GM12878 (cell line): ENCODE results near the gene PYM1. TPM values are rescaled to one million over a fixed set of nuclear protein-coding genes. Genes with fewer than 3 reads are reported as not detected.

ENCODE experiments used
- BACH1 ChIP-seq: fragments of 450-650 bp; IDR thresholded peaks from 2 replicates; pipeline ENCODE4 v1.6.1; 2017; ENCODE audit warnings: mild to moderate bottlenecking, borderline replicate concordance
- BHLHE40 ChIP-seq, 2 experiments: fragments of 450-650 bp in 1 of 2; IDR thresholded peaks; 2 replicates each; pipeline ENCODE4 v1.6.1; 2011 to 2017; ENCODE audit warnings: low read depth in 2 of 2, borderline replicate concordance in 1 of 2, improper control_type of control experiment in 1 of 2, low read length in 1 of 2, mild to moderate bottlenecking in 1 of 2
- BMI1 ChIP-seq: fragments of 450-650 bp; IDR thresholded peaks from 2 replicates; pipeline ENCODE4 v1.6.1; 2016; ENCODE audit warnings: mild to moderate bottlenecking, moderate library complexity, borderline replicate concordance
- EZH2 ChIP-seq: IDR thresholded peaks from 2 replicates; pipeline ENCODE4 v1.6.1; 2012; ENCODE audit warnings: low read depth, mild to moderate bottlenecking, control low read depth, inconsistent platforms, low read length, borderline replicate concordance; ENCODE audit not compliant: control insufficient read depth
- GABPA ChIP-seq: IDR thresholded peaks from 2 replicates; pipeline ENCODE4 v1.6.1; 2014; ENCODE audit warnings: antibody characterized with exemption, low read depth, mild to moderate bottlenecking, inconsistent platforms
- MEF2A ChIP-seq: IDR thresholded peaks from 2 replicates; pipeline ENCODE4 v1.6.1; 2011; ENCODE audit warnings: low read depth, mild to moderate bottlenecking, low read length, moderate library complexity; ENCODE audit not compliant: insufficient read depth
- PAX5 ChIP-seq: IDR thresholded peaks from 2 replicates; pipeline ENCODE4 v1.6.1; 2011; ENCODE audit warnings: low read depth, low read length, borderline replicate concordance
- POLR2AphosphoS5 ChIP-seq: IDR thresholded peaks from 2 replicates; pipeline ENCODE4 v1.6.1; 2011; ENCODE audit warnings: mild to moderate bottlenecking, low read length, inconsistent platforms
- POU2F2 ChIP-seq: IDR thresholded peaks from 3 replicates; pipeline ENCODE4 v1.6.1; 2011; ENCODE audit warnings: low read depth, mild to moderate bottlenecking, low read length, borderline replicate concordance
- RAD21 ChIP-seq: IDR thresholded peaks from 2 replicates; pipeline ENCODE4 v1.6.1; 2011; ENCODE audit warnings: mild to moderate bottlenecking, low read depth, low read length, moderate library complexity; ENCODE audit not compliant: insufficient read depth
- SP1 ChIP-seq: IDR thresholded peaks from one replicate; pipeline ENCODE4 v1.6.1; 2011; ENCODE audit warnings: low read depth, low read length
- SRF ChIP-seq, 2 experiments: IDR thresholded peaks; 2 replicates each; pipeline ENCODE4 v1.6.1; 2011; ENCODE audit warnings: low read depth in 2 of 2, low read length in 2 of 2, mild to moderate bottlenecking in 1 of 2, moderate library complexity in 1 of 2
- TCF3 ChIP-seq: IDR thresholded peaks from 2 replicates; pipeline ENCODE4 v1.6.1; 2012; ENCODE audit warnings: low read depth, mild to moderate bottlenecking, low read length, borderline replicate concordance; ENCODE audit not compliant: insufficient read depth
- ZBED1 ChIP-seq: IDR thresholded peaks from 2 replicates; pipeline ENCODE4 v1.6.1; 2016; ENCODE audit warnings: borderline replicate concordance
- polyA plus RNA-seq, 11 experiments: library from polyadenylated mRNA; depleted of rRNA in 4 of 11; unstranded in 6 of 11; stranded (reverse) in 5 of 11; fragments of >200 nt; fragmentation: Nextera tagmentation in 4 of 11; fragmentation: Illumina TruSeq in 1 of 11; extraction: Ambion mirVana in 4 of 11; extraction: Trizol in 1 of 11; gene quantifications; 1 replicate in 1 of 11; 2 replicates in 10 of 11; pipeline versions ENCODE4 v1.2.1 to v1.2.3, GENCODE V29; 2011 to 2016; ENCODE audit warnings: inconsistent platforms in 2 of 11, missing spikeins in 2 of 11, low read depth in 1 of 11
- total RNA-seq, 4 experiments: library from RNA; depleted of rRNA in 3 of 4; stranded (reverse); fragments of >200 nt in 3 of 4; fragmentation: Illumina TruSeq in 1 of 4; extraction: Trizol in 1 of 4; gene quantifications; 2 replicates each; pipeline versions ENCODE4 v1.2.1 to v1.2.3, GENCODE V29; 2013 to 2021
- TF ChIP-seq, protein P1 (sequence below): fragments of 450-650 bp; IDR thresholded peaks from 2 replicates; pipeline ENCODE4 v1.6.1; 2017; ENCODE audit warnings: borderline replicate concordance
- TF ChIP-seq, protein P2 (sequence below): fragments of 450-650 bp; IDR thresholded peaks from 2 replicates; pipeline ENCODE4 v1.6.1; 2014; ENCODE audit warnings: mild to moderate bottlenecking
- TF ChIP-seq, protein P3 (sequence below): fragments of 450-650 bp; conservative IDR thresholded peaks from 2 replicates; pipeline ENCODE4 v1.6.1; 2017; ENCODE audit warnings: mild to moderate bottlenecking, moderate library complexity
- TF ChIP-seq, protein P4 (sequence below): fragments of 450-650 bp; IDR thresholded peaks from 2 replicates; pipeline ENCODE4 v1.6.1; 2016; ENCODE audit warnings: mild to moderate bottlenecking, moderate library complexity, borderline replicate concordance

Gene PYM1
- total and polyA plus RNA-seq, 10 of the 15 experiments (the other 5 are each of a cell fraction or from before 2014, with no cell fraction given): 33.9 to 93.4 (median 55.8) TPM

DNA sequence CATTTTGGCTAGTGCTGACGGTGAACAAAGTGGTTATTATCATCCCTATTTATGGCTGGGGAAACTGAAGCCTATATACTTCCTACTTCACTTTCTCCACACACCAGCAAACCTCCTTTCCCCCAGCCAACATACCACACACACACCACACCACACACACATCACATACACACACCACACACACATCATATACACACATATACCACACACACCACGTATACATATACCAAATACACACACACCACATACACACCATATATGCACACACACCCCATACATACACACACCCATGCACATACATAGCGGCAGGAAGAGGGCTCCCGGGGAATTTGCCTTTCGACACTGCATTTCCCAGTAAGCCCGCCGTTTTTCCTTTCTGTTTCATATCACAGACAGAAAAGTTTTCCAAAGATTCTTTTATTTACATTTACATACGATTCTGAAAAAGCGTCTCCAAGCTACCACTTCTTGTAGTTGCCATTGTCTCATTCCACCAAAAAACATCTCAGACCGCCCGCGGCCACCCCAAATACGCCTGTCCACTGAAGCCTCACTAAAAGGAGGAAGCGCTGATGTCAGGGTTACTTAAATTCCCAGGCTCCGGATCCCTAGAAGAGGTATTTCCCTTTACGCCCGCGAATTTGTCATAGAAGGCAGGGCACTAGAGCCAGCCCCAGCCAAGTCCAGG lies 45.4 kb upstream of the PYM1 start (continued):
- TF ChIP-seq ZBED1: no peak
- TF ChIP-seq, protein P1, sequence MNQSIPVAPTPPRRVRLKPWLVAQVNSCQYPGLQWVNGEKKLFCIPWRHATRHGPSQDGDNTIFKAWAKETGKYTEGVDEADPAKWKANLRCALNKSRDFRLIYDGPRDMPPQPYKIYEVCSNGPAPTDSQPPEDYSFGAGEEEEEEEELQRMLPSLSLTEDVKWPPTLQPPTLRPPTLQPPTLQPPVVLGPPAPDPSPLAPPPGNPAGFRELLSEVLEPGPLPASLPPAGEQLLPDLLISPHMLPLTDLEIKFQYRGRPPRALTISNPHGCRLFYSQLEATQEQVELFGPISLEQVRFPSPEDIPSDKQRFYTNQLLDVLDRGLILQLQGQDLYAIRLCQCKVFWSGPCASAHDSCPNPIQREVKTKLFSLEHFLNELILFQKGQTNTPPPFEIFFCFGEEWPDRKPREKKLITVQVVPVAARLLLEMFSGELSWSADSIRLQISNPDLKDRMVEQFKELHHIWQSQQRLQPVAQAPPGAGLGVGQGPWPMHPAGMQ: 0 out of 2 replicates have a peak, but pooled peaks have one; percentile 21
- TF ChIP-seq, protein P2, sequence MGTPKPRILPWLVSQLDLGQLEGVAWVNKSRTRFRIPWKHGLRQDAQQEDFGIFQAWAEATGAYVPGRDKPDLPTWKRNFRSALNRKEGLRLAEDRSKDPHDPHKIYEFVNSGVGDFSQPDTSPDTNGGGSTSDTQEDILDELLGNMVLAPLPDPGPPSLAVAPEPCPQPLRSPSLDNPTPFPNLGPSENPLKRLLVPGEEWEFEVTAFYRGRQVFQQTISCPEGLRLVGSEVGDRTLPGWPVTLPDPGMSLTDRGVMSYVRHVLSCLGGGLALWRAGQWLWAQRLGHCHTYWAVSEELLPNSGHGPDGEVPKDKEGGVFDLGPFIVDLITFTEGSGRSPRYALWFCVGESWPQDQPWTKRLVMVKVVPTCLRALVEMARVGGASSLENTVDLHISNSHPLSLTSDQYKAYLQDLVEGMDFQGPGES: no peak
- 0 out of 2 replicates have a peak, but pooled peaks have one; percentile 34 for TF ChIP-seq PAX5
- no peak for TF ChIP-seq SP1
- TF ChIP-seq, protein P3, sequence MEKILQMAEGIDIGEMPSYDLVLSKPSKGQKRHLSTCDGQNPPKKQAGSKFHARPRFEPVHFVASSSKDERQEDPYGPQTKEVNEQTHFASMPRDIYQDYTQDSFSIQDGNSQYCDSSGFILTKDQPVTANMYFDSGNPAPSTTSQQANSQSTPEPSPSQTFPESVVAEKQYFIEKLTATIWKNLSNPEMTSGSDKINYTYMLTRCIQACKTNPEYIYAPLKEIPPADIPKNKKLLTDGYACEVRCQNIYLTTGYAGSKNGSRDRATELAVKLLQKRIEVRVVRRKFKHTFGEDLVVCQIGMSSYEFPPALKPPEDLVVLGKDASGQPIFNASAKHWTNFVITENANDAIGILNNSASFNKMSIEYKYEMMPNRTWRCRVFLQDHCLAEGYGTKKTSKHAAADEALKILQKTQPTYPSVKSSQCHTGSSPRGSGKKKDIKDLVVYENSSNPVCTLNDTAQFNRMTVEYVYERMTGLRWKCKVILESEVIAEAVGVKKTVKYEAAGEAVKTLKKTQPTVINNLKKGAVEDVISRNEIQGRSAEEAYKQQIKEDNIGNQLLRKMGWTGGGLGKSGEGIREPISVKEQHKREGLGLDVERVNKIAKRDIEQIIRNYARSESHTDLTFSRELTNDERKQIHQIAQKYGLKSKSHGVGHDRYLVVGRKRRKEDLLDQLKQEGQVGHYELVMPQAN: 0 out of 2 replicates have a peak, but pooled peaks have one; percentile 43
- TF ChIP-seq BMI1: no peak
- no peak for TF ChIP-seq SRF (IDR thresholded peaks at IDR 0.05; ENCODE audit: low read depth in 2 of 2, low read length in 2 of 2)
- TF ChIP-seq GABPA: no peak
- TF ChIP-seq EZH2: no peak
- TF ChIP-seq POU2F2: no peak; the same call in 2 of the 3 replicates
- TF ChIP-seq, protein P4, sequence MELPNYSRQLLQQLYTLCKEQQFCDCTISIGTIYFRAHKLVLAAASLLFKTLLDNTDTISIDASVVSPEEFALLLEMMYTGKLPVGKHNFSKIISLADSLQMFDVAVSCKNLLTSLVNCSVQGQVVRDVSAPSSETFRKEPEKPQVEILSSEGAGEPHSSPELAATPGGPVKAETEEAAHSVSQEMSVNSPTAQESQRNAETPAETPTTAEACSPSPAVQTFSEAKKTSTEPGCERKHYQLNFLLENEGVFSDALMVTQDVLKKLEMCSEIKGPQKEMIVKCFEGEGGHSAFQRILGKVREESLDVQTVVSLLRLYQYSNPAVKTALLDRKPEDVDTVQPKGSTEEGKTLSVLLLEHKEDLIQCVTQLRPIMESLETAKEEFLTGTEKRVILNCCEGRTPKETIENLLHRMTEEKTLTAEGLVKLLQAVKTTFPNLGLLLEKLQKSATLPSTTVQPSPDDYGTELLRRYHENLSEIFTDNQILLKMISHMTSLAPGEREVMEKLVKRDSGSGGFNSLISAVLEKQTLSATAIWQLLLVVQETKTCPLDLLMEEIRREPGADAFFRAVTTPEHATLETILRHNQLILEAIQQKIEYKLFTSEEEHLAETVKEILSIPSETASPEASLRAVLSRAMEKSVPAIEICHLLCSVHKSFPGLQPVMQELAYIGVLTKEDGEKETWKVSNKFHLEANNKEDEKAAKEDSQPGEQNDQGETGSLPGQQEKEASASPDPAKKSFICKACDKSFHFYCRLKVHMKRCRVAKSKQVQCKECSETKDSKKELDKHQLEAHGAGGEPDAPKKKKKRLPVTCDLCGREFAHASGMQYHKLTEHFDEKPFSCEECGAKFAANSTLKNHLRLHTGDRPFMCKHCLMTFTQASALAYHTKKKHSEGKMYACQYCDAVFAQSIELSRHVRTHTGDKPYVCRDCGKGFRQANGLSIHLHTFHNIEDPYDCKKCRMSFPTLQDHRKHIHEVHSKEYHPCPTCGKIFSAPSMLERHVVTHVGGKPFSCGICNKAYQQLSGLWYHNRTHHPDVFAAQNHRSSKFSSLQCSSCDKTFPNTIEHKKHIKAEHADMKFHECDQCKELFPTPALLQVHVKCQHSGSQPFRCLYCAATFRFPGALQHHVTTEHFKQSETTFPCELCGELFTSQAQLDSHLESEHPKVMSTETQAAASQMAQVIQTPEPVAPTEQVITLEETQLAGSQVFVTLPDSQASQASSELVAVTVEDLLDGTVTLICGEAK: no peak
- no peak for TF ChIP-seq TCF3
- no peak for TF ChIP-seq MEF2A
- TF ChIP-seq RAD21: no peak
- 0 out of 2 replicates have a peak, but pooled peaks have one; percentile 23 for TF ChIP-seq BACH1
- TF ChIP-seq BHLHE40 (IDR thresholded peaks at IDR 0.05; ENCODE audit: borderline replicate concordance in 1 of 2, low read depth in 2 of 2, low read length in 1 of 2): no peak
- TF ChIP-seq POLR2AphosphoS5: 0 out of 2 replicates have a peak, but pooled peaks have one; percentile 23
